Measurements from ENCODE around the gene UBAC2.

DNA sequence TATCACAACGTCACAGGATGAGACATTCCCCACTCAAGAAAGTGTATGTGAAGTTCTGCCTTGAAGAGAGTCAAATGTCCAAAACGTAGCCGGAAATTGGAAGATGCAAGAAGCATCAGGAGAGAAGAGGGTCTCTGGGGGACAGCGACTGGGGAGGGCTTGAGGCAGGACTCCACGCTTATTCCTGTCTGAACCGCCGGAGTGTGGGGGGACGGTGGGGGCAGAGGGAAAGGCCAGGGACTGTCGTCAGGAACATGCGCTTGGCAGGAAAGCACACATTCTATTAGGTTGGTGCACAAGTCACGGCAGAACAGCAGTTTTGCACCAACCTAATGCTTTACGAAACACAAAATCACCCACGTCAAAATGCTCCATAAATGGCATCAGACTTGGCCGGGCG is 205.3 kb downstream of the UBAC2 start:
- TF ChIP-seq, protein P1, sequence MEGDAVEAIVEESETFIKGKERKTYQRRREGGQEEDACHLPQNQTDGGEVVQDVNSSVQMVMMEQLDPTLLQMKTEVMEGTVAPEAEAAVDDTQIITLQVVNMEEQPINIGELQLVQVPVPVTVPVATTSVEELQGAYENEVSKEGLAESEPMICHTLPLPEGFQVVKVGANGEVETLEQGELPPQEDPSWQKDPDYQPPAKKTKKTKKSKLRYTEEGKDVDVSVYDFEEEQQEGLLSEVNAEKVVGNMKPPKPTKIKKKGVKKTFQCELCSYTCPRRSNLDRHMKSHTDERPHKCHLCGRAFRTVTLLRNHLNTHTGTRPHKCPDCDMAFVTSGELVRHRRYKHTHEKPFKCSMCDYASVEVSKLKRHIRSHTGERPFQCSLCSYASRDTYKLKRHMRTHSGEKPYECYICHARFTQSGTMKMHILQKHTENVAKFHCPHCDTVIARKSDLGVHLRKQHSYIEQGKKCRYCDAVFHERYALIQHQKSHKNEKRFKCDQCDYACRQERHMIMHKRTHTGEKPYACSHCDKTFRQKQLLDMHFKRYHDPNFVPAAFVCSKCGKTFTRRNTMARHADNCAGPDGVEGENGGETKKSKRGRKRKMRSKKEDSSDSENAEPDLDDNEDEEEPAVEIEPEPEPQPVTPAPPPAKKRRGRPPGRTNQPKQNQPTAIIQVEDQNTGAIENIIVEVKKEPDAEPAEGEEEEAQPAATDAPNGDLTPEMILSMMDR (IDR thresholded peaks at IDR 0.05; ENCODE audit: control extremely low read depth in 1 of 3, insufficient read depth in 1 of 3, low read depth in 1 of 3, low read length in 3 of 3): no peak
- TF ChIP-seq GABPA (IDR thresholded peaks at IDR 0.05; ENCODE audit: borderline replicate concordance, insufficient read depth, low read length) (no peak), ATF2 (IDR thresholded peaks at IDR 0.05; ENCODE audit: low read length) (no peak), FOSL1 (IDR thresholded peaks at IDR 0.05; ENCODE audit: insufficient read depth, low read depth, low read length) (no peak)
